Urinary bladder (tissue), 4 donors: Measurements from ENCODE around the gene USP34. TPM values are rescaled to one million over a fixed set of nuclear protein-coding genes. Genes with fewer than 3 reads are reported as not detected.
"Not testable (repeated sequence)": the region's sequence is repeated elsewhere in the genome, so short reads cannot be mapped to it uniquely, and the experiment has no call there.

Experiments used
- DNase-seq: peaks from one replicate; pipeline ENCODE4 v3.0.0-alpha.2; 2015; ENCODE audit errors: extremely low spot score
- H3K27ac ChIP-seq: one replicate; pipeline ENCODE4 v1.5.1; 2013; ENCODE audit warnings: low read depth, mild to moderate bottlenecking, moderate library complexity
- H3K36me3 ChIP-seq: one replicate; pipeline ENCODE4 v1.6.1; 2013; ENCODE audit warnings: mild to moderate bottlenecking, moderate library complexity; ENCODE audit not compliant: insufficient read depth
- H3K4me1 ChIP-seq: one replicate; pipeline ENCODE4 v1.6.1; 2013; ENCODE audit warnings: mild to moderate bottlenecking, moderate library complexity; ENCODE audit not compliant: insufficient read depth
- H3K4me3 ChIP-seq: one replicate; pipeline ENCODE4 v1.5.1; 2013; ENCODE audit warnings: low read depth, low read length
- WGBS: extraction: QIAGEN DNeasy Blood & Tissue Kit; methylation state at CpG from one replicate; pipeline ENCODE4 v1.1.7; 2013; 5-methylcytosine and 5-hydroxymethylcytosine counted together
- polyA plus RNA-seq: library from polyadenylated mRNA; stranded (reverse); fragments of 200-250 nt; gene quantifications from one replicate; pipeline ENCODE4 v1.2.3, GENCODE V29; 2013
- total RNA-seq: library from RNA; depleted of rRNA; stranded (reverse); fragments of >200 nt; gene quantifications from one replicate; pipeline ENCODE4 v1.2.3, GENCODE V29; 2014
- donor health status: healthy with polysubstance abuse.
- donor health status: healthy.

Gene USP34
- total and polyA plus RNA-seq, 2 donors: 48.2 to 294 TPM

- WGBS: 95% methylated on average over 8 of the region's 8 CpGs
These were observed 18.5 kb downstream of the USP34 start for GRCh38 chr2:61452392-61452791.

GRCh38 chr2:61451178-61451577, 19.7 kb downstream of the USP34 start:
- Histone ChIP-seq H3K4me1 (no peaks in the 10 kb centered on the region), H3K36me3 (peaks cover 2% of the 10 kb centered on the region), H3K27ac (no peak overlapping the region), H3K4me3 (no peak overlapping the region)
- 87% methylated on average over 9 of the region's 9 CpGs for WGBS
- no peak for DNase-seq

More at GRCh38 chr2:61452392-61452791, 18.5 kb downstream of the USP34 start:
- no peak for DNase-seq
- no peaks in the 10 kb centered on the region for H3K4me1 ChIP-seq
- H3K4me3 ChIP-seq: no peak overlapping the region
- H3K27ac ChIP-seq: no peak overlapping the region
- peaks cover 2% of the 10 kb centered on the region for H3K36me3 ChIP-seq

GRCh38 chr2:61450144-61450543, 20.7 kb downstream of the USP34 start:
- H3K36me3 ChIP-seq: peaks cover 2% of the 10 kb centered on the region
- 90% methylated on average over 4 of the region's 4 CpGs for WGBS
- H3K27ac ChIP-seq: no peak overlapping the region
- no peak overlapping the region for H3K4me3 ChIP-seq
- H3K4me1 ChIP-seq: no peaks in the 10 kb centered on the region
- DNase-seq: no peak

GRCh38 chr2:61448229-61448628, 22.7 kb downstream of the USP34 start:
- WGBS: 93% methylated on average over 2 of the region's 2 CpGs
- H3K36me3 ChIP-seq: peaks cover 2% of the 10 kb centered on the region
- H3K27ac ChIP-seq: no peak overlapping the region
- no peak for DNase-seq
- no peak overlapping the region for H3K4me3 ChIP-seq
- no peaks in the 10 kb centered on the region for H3K4me1 ChIP-seq

GRCh38 chr2:61446971-61447370, 23.9 kb downstream of the USP34 start:
- H3K27ac ChIP-seq, H3K4me1 ChIP-seq, DNase-seq, H3K36me3 ChIP-seq, H3K4me3 ChIP-seq: not testable (repeated sequence)
- WGBS: 92% methylated on average over 7 of the region's 7 CpGs

GRCh38 chr2:61443342-61444041, 27.4 kb downstream of the USP34 start:
- Histone ChIP-seq H3K4me1 (no peaks in the 10 kb centered on the region), H3K4me3 (no peak overlapping the region), H3K36me3 (no peaks in the 10 kb centered on the region), H3K27ac (no peak overlapping the region)
- no peak for DNase-seq
- 96% methylated on average over 7 of the region's 7 CpGs for WGBS

GRCh38 chr2:61439241-61440002, 31.5 kb downstream of the USP34 start:
- DNase-seq: no peak
- peaks cover 1% of the 10 kb centered on the region for H3K4me1 ChIP-seq
- 74% methylated on average over 7 of the region's 7 CpGs for WGBS

GRCh38 chr2:61438670-61439069, 32.2 kb downstream of the USP34 start:
- H3K4me1 ChIP-seq: peaks cover 1% of the 10 kb centered on the region
- H3K4me3 ChIP-seq: no peak overlapping the region

More at GRCh38 chr2:61439241-61440002, 31.5 kb downstream of the USP34 start:
- no peak overlapping the region for H3K4me3 ChIP-seq
- H3K27ac ChIP-seq: no peak overlapping the region
- H3K36me3 ChIP-seq: no peaks in the 10 kb centered on the region

GRCh38 chr2:61437170-61437569, 33.7 kb downstream of the USP34 start:
- Histone ChIP-seq H3K36me3 (no peaks in the 10 kb centered on the region), H3K4me1 (peaks cover 1% of the 10 kb centered on the region), H3K27ac (no peak overlapping the region), H3K4me3 (no peak overlapping the region)
- WGBS: 96% methylated on average over 4 of the region's 4 CpGs
- no peak for DNase-seq

More at GRCh38 chr2:61438670-61439069, 32.2 kb downstream of the USP34 start:
- no peak for DNase-seq
- Histone ChIP-seq H3K27ac (no peak overlapping the region), H3K36me3 (no peaks in the 10 kb centered on the region)

GRCh38 chr2:61436092-61436491, 34.8 kb downstream of the USP34 start:
- Histone ChIP-seq H3K4me1 (peaks cover 1% of the 10 kb centered on the region), H3K4me3 (no peak overlapping the region), H3K27ac (no peak overlapping the region), H3K36me3 (no peaks in the 10 kb centered on the region)
- WGBS: 82% methylated on average over 2 of the region's 2 CpGs
- no peak for DNase-seq

GRCh38 chr2:61435291-61435690, 35.6 kb downstream of the USP34 start:
- H3K36me3 ChIP-seq: no peaks in the 10 kb centered on the region
- WGBS: 96% methylated on average over 1 of the region's 1 CpG

GRCh38 chr2:61434314-61434713, 36.6 kb downstream of the USP34 start:
- Histone ChIP-seq H3K4me1 (peaks cover 1% of the 10 kb centered on the region), H3K27ac (no peak overlapping the region), H3K4me3 (no peak overlapping the region), H3K36me3 (no peaks in the 10 kb centered on the region)
- no peak for DNase-seq

More at GRCh38 chr2:61435291-61435690, 35.6 kb downstream of the USP34 start:
- no peak for DNase-seq
- H3K4me1 ChIP-seq: peaks cover 1% of the 10 kb centered on the region
- H3K4me3 ChIP-seq: no peak overlapping the region
- no peak overlapping the region for H3K27ac ChIP-seq

- 93% methylated on average over 1 of the region's 1 CpG for WGBS
- no peak for DNase-seq
- H3K4me3 ChIP-seq: no peak overlapping the region
- H3K4me1 ChIP-seq: peaks cover 1% of the 10 kb centered on the region
- no peak overlapping the region for H3K27ac ChIP-seq
- no peaks in the 10 kb centered on the region for H3K36me3 ChIP-seq
These were observed 37.3 kb downstream of the USP34 start for GRCh38 chr2:61433606-61434005.

GRCh38 chr2:61432990-61433389, 37.9 kb downstream of the USP34 start:
- 96% methylated on average over 3 of the region's 3 CpGs for WGBS
- Histone ChIP-seq H3K36me3 (no peaks in the 10 kb centered on the region), H3K4me3 (no peak overlapping the region), H3K4me1 (peaks cover 1% of the 10 kb centered on the region), H3K27ac (no peak overlapping the region)
- no peak for DNase-seq
